GM12878 (cell line): Measurements from ENCODE around the gene CCDC170.

Experiments
- CEBPZ ChIP-seq: fragments of 150-350 bp; IDR thresholded peaks from 2 replicates; pipeline ENCODE4 v1.6.1; 2016; ENCODE audit warnings: low read depth, low read length
- JUND ChIP-seq: IDR thresholded peaks from 2 replicates; pipeline ENCODE4 v1.6.1; 2012; ENCODE audit warnings: low read depth, mild to moderate bottlenecking, low read length, improper control_type of control experiment, moderate library complexity
- SREBF2 ChIP-seq: IDR thresholded peaks from 2 replicates; pipeline ENCODE4 v1.6.1; 2012; ENCODE audit warnings: mild to moderate bottlenecking, low read length
- ZZZ3 ChIP-seq: IDR thresholded peaks from 2 replicates; pipeline ENCODE4 v1.6.1; 2011; ENCODE audit warnings: low read depth; ENCODE audit not compliant: control insufficient read depth, insufficient read length
- TF ChIP-seq, protein P1 (sequence below), 3 experiments: IDR thresholded peaks in 2 of 3; conservative IDR thresholded peaks in 1 of 3; 2 replicates each; pipeline ENCODE4 v1.5.1; 2011; ENCODE audit warnings: low read depth in 3 of 3, low read length in 3 of 3, mild to moderate bottlenecking in 3 of 3, control low read depth in 2 of 3, moderate library complexity in 2 of 3, inconsistent platforms in 1 of 3, mixed read lengths in 1 of 3; ENCODE audit not compliant: control insufficient read depth in 2 of 3, insufficient read depth in 1 of 3; ENCODE audit errors: extremely low read depth in 1 of 3

GRCh38 chr6:151494235-151494935 lies 568 bp downstream of the CCDC170 start:
- TF ChIP-seq, protein P1, sequence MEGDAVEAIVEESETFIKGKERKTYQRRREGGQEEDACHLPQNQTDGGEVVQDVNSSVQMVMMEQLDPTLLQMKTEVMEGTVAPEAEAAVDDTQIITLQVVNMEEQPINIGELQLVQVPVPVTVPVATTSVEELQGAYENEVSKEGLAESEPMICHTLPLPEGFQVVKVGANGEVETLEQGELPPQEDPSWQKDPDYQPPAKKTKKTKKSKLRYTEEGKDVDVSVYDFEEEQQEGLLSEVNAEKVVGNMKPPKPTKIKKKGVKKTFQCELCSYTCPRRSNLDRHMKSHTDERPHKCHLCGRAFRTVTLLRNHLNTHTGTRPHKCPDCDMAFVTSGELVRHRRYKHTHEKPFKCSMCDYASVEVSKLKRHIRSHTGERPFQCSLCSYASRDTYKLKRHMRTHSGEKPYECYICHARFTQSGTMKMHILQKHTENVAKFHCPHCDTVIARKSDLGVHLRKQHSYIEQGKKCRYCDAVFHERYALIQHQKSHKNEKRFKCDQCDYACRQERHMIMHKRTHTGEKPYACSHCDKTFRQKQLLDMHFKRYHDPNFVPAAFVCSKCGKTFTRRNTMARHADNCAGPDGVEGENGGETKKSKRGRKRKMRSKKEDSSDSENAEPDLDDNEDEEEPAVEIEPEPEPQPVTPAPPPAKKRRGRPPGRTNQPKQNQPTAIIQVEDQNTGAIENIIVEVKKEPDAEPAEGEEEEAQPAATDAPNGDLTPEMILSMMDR (IDR thresholded peaks at IDR 0.05 in 2 of 3, conservative IDR thresholded peaks at IDR 0.05 in 1 of 3; ENCODE audit: control insufficient read depth in 2 of 3, extremely low read depth in 1 of 3, insufficient read depth in 1 of 3, low read depth in 3 of 3, low read length in 3 of 3) = no peak
- TF ChIP-seq SREBF2 (no peak), ZZZ3 (no peak), CEBPZ (no peak), JUND (no peak)
